ENCODE data around the gene LY9. TPM values are rescaled to one million over a fixed set of nuclear protein-coding genes. Genes with fewer than 3 reads are reported as not detected.

LY9 gene
- total and polyA plus RNA-seq, 10 donors, result 30.7 to 151 (median 37.8) TPM

DNA sequence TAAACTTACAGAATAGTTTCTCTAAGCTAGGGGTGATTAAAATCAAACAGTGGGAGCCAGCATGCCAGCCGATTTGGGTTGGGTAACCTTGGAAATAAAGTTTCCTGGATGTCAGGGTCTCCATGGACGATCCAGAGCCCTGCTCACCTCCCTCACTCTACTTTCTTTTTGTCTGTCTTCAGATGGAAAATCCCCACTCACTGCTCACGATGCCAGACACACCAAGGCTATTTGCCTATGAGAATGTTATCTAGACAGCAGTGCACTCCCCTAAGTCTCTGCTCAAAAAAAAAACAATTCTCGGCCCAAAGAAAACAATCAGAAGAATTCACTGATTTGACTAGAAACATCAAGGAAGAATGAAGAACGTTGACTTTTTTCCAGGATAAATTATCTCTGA lies 43.0 kb upstream of the LY9 start:
- DNase-seq, result no peak
- peaks cover 0 to 21% (median 0%) of the 10 kb centered on the region in 6 donors for H3K36me3 ChIP-seq
- TF ChIP-seq, protein P1, sequence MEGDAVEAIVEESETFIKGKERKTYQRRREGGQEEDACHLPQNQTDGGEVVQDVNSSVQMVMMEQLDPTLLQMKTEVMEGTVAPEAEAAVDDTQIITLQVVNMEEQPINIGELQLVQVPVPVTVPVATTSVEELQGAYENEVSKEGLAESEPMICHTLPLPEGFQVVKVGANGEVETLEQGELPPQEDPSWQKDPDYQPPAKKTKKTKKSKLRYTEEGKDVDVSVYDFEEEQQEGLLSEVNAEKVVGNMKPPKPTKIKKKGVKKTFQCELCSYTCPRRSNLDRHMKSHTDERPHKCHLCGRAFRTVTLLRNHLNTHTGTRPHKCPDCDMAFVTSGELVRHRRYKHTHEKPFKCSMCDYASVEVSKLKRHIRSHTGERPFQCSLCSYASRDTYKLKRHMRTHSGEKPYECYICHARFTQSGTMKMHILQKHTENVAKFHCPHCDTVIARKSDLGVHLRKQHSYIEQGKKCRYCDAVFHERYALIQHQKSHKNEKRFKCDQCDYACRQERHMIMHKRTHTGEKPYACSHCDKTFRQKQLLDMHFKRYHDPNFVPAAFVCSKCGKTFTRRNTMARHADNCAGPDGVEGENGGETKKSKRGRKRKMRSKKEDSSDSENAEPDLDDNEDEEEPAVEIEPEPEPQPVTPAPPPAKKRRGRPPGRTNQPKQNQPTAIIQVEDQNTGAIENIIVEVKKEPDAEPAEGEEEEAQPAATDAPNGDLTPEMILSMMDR (IDR thresholded peaks at IDR 0.05 in 8 of 11, conservative IDR thresholded peaks at IDR 0.05 in 3 of 11), result no peak
- TF ChIP-seq POLR2A (IDR thresholded peaks at IDR 0.05), result no peak
- TF ChIP-seq POLR2AphosphoS5 (IDR thresholded peaks at IDR 0.05), result no peak
- no peaks in the 10 kb centered on the region for H3K27me3 ChIP-seq (replicated peaks in 1 of 7)
- intact Hi-C loops (cut with DNase I; ENCODE audit: low total_unique reads), result no loop called here
- no peaks in the 10 kb centered on the region for H3K9me3 ChIP-seq
- H3K27ac ChIP-seq, result peak overlapping the region in 2 of 8 donors; percentile 19 to 22
- WGBS, 5 donors, result 65 to 80% (median 69%) methylated on average over 5 of the region's 5 CpGs
- H3K4me1 ChIP-seq, result peaks cover 6 to 57% (median 15%) of the 10 kb centered on the region in 6 donors
- no peak overlapping the region for H3K4me3 ChIP-seq

DNA sequence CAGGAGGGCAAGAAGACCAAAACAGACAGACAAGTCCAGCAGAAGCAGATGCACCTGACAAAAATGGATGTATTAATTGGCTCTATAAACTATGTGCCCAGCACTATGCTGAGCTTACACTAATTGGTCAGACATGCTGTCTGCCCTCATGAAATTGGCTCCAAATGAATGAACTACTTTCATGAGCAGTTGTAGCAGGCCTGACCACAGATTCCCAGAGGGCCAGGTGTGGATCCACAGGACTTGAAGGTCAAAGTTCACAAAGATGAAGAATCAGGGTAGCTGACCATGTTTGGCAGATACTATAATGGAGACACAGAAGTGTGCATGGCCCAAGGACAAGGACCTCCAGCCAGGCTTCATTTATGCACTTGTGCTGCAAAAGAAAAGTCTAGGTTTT lies 42.4 kb upstream of the LY9 start:
- peak overlapping the region in 1 of 8 donors; percentile 19 for H3K27ac ChIP-seq
- H3K27me3 ChIP-seq (replicated peaks in 1 of 7), result no peaks in the 10 kb centered on the region
- peaks cover 0 to 17% (median 0%) of the 10 kb centered on the region in 6 donors for H3K36me3 ChIP-seq
- no peaks in the 10 kb centered on the region for H3K9me3 ChIP-seq
- intact Hi-C loops (cut with DNase I; ENCODE audit: low total_unique reads), result no loop called here
- TF ChIP-seq, protein P1 (IDR thresholded peaks at IDR 0.05 in 8 of 11, conservative IDR thresholded peaks at IDR 0.05 in 3 of 11), result no peak
- TF ChIP-seq POLR2AphosphoS5 (IDR thresholded peaks at IDR 0.05) (no peak), POLR2A (IDR thresholded peaks at IDR 0.05) (no peak)
- H3K4me1 ChIP-seq, result peaks cover 6 to 50% (median 12%) of the 10 kb centered on the region in 6 donors
- H3K4me3 ChIP-seq, result no peak overlapping the region
- DNase-seq, result no peak

- TF ChIP-seq POLR2A (IDR thresholded peaks at IDR 0.05), result no peak
- TF ChIP-seq, protein P1 (IDR thresholded peaks at IDR 0.05 in 8 of 11, conservative IDR thresholded peaks at IDR 0.05 in 3 of 11), result no peak
- no peak for TF ChIP-seq POLR2AphosphoS5 (IDR thresholded peaks at IDR 0.05)
- intact Hi-C loops (cut with DNase I; ENCODE audit: low total_unique reads), result no loop called here
These were observed 40.5 kb upstream of the LY9 start for GRCh38 chr1:160755461-160755860.

GRCh38 chr1:160755911-160756848 lies 39.8 kb upstream of the LY9 start:
- Histone ChIP-seq H3K27ac (peak overlapping the region in 7 of 8 donors; percentile 12 to 80 (median 61)), H3K4me1 (peaks cover 0 to 24% (median 1%) of the 10 kb centered on the region in 6 donors), H3K4me3 (no peak overlapping the region), H3K36me3 (peaks cover 0 to 2% (median 0%) of the 10 kb centered on the region in 6 donors), H3K27me3 (replicated peaks in 1 of 7) (no peaks in the 10 kb centered on the region), H3K9me3 (no peaks in the 10 kb centered on the region)
- TF ChIP-seq POLR2A (IDR thresholded peaks at IDR 0.05) (no peak), POLR2AphosphoS5 (IDR thresholded peaks at IDR 0.05) (peak in 1 of 3 donors; percentile 8)
- TF ChIP-seq, protein P1 (IDR thresholded peaks at IDR 0.05 in 8 of 11, conservative IDR thresholded peaks at IDR 0.05 in 3 of 11), result no peak
- WGBS, 5 donors, result 57 to 70% (median 61%) methylated on average over 5 of the region's 5 CpGs
- intact Hi-C loops (cut with DNase I; ENCODE audit: low total_unique reads), result no loop called here
- no peak for DNase-seq

More at GRCh38 chr1:160755461-160755860, 40.5 kb upstream of the LY9 start:
- peaks cover 0 to 10% (median 0%) of the 10 kb centered on the region in 6 donors for H3K36me3 ChIP-seq
- peak overlapping the region in 7 of 8 donors; percentile 10 to 80 (median 58) for H3K27ac ChIP-seq
- DNase-seq, result no peak
- WGBS, 5 donors, result 81 to 85% (median 82%) methylated on average over 2 of the region's 2 CpGs
- H3K4me3 ChIP-seq, result no peak overlapping the region
- H3K4me1 ChIP-seq, result peaks cover 0 to 31% (median 2%) of the 10 kb centered on the region in 6 donors
- no peaks in the 10 kb centered on the region for H3K27me3 ChIP-seq (replicated peaks in 1 of 7)
- no peaks in the 10 kb centered on the region for H3K9me3 ChIP-seq

Measured in spleen (tissue), 11 donors.